ENCODE measurements around the gene DGKD. TPM values are rescaled to one million over a fixed set of nuclear protein-coding genes. Genes with fewer than 3 reads are reported as not detected.

The DGKD gene, protein sequence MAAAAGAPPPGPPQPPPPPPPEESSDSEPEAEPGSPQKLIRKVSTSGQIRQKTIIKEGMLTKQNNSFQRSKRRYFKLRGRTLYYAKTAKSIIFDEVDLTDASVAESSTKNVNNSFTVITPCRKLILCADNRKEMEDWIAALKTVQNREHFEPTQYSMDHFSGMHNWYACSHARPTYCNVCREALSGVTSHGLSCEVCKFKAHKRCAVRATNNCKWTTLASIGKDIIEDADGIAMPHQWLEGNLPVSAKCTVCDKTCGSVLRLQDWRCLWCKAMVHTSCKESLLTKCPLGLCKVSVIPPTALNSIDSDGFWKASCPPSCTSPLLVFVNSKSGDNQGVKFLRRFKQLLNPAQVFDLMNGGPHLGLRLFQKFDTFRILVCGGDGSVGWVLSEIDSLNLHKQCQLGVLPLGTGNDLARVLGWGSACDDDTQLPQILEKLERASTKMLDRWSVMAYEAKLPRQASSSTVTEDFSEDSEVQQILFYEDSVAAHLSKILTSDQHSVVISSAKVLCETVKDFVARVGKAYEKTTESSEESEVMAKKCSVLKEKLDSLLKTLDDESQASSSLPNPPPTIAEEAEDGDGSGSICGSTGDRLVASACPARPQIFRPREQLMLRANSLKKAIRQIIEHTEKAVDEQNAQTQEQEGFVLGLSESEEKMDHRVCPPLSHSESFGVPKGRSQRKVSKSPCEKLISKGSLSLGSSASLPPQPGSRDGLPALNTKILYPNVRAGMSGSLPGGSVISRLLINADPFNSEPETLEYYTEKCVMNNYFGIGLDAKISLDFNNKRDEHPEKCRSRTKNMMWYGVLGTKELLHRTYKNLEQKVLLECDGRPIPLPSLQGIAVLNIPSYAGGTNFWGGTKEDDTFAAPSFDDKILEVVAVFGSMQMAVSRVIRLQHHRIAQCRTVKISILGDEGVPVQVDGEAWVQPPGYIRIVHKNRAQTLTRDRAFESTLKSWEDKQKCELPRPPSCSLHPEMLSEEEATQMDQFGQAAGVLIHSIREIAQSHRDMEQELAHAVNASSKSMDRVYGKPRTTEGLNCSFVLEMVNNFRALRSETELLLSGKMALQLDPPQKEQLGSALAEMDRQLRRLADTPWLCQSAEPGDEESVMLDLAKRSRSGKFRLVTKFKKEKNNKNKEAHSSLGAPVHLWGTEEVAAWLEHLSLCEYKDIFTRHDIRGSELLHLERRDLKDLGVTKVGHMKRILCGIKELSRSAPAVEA
- total RNA-seq = 9.0 and 15.9 TPM in 2 replicates

DNA sequence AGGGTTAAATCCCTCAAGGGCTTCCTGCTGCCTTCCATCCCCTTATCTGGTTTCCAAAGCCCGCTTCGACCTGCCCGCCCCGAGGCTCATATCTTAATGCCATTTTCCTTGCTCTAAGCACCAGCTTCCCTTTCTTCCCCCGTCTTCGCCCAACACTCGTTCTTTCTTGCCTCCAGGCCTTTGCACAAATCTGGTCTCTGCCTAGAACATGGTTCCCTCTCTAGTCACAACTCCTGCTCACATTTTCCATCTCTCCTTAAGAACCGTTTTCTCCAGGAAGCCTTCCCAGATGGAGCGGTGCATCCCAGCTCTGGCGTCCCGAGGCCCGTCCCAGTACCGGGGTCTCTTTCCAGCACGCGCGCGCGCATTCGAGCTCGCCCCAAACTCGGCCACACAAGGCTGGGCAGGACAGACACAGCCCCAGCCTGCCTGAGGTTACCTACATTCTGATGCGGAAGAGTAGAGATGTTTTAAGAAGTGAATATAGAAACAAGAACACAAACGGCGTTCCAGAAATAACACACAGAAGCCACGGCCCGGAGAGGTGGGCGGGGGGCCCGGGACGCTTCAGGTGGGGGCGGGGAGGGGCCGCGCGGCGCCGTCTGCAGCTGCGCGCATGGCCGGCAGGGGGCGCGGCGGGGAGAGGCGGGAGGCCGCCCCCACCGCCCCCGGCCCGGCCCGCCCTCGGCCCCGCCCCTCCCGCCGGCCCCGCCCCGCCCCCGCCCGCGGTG is at the start of gene DGKD:
TSS of gene DGKD (plus strand) at position 726 of the 731 bp plus-strand sequence. CDS start 25 bp downstream, outside the sequence.

DNA sequence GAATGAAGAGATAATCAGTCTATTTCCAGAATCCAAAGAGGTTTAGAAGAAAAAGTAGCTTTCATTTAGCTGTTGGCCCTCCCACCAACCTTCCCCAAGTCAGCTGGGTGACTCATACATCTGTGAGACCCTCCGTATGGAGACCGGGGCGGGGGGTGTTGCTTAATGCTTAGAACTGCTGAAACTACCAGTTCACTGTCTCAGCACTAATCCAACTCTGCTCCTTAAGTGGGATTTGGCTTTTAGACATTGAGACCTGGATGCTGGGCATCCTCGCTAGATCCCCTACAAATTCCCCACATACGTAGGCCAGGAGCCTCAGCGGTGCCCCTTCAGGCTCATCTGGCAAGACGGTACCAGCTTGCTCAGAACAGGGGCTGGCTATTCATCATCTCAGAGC is 46.7 kb upstream of the DGKD start, which contains the start of gene SAG:
TSS of gene SAG (plus strand) at position 252 of the 400 bp plus-strand sequence. CDS start 1,374 bp downstream, outside the sequence.

Small RNA genes lying within 50 kb of the gene (small RNA-seq; reads per million reads assigned to genes)
- not detected for gene RF00019

Other genes with a start within 250 kb of the DGKD start
- gene ATG16L1, start 102.8 kb upstream of the DGKD start, total RNA-seq = 33.8 and 69.4 TPM in 2 replicates
- gene SAG, start 46.7 kb upstream of the DGKD start, total RNA-seq = under 0.01 TPM in 1 of 2 replicates, not detected in the other
- 44.0 and 47.7 TPM in 2 replicates for gene USP40, start 212.3 kb downstream of the DGKD start, total RNA-seq